ENCODE results near the gene ZCCHC2. TPM values are rescaled to one million over a fixed set of nuclear protein-coding genes. Genes with fewer than 3 reads are reported as not detected.

The ZCCHC2 gene
- polyA plus RNA-seq, 2 of the 4 experiments (the other 2 are of a cell fraction) = 7.6 to 12.5 TPM

- H3K4me3 ChIP-seq = no peak overlapping the region
- FAIRE-seq (no peak), DNase-seq (ENCODE audit: low read depth in 1 of 2, low spot score in 1 of 2) (no peak), ATAC-seq (no peak)
- WGBS (ENCODE audit: missing lambda C conversion rate) = 72% methylated on average over 8 of the region's 8 CpGs
- ChIA-PET CTCF (interaction anchor here (1.1 to 1.8 kb wide), 2 partner anchors 59 to 99 kb away, joined by 3 to 5 read pairs; no protein-coding TSS in a partner anchor), POLR2A (no interaction called here)
- H3K9me3 ChIP-seq = peaks cover 8% of the 10 kb centered on the region; the same call in 2 of the 3 replicates
- H3K4me2 ChIP-seq = peak overlapping the region; percentile 75
- H3K4me1 ChIP-seq = peaks cover 18% of the 10 kb centered on the region
- 0 out of 6 replicates have a peak overlapping the region, but pooled peaks of 1 of the 2 experiments have one; percentile 15 for H3K27ac ChIP-seq
- TF ChIP-seq TFCP2L1 (CRISPR knock-in tag; IDR thresholded peaks at IDR 0.05) = no peak
- TF ChIP-seq HOXB5 (CRISPR knock-in tag; IDR thresholded peaks at IDR 0.05) = no peak
- TF ChIP-seq CBX2 (IDR thresholded peaks at IDR 0.05; ENCODE audit: borderline replicate concordance, low read depth) = no peak
- TF ChIP-seq ZC3H11A (IDR thresholded peaks at IDR 0.05) = no peak
- TF ChIP-seq SREBF2 (IDR thresholded peaks at IDR 0.05) = no peak
- TF ChIP-seq JUN (IDR thresholded peaks at IDR 0.05) = no peak
- no peak for TF ChIP-seq FOXS1 (CRISPR knock-in tag; IDR thresholded peaks at IDR 0.05)
- TF ChIP-seq E2F6 (IDR thresholded peaks at IDR 0.05; ENCODE audit: borderline replicate concordance, low read depth) = no peak
- TF ChIP-seq EP300 (IDR thresholded peaks at IDR 0.05) = no peak
- no peak for TF ChIP-seq BCL3 (IDR thresholded peaks at IDR 0.05)
- TF ChIP-seq SMC3 (IDR thresholded peaks at IDR 0.05) = no peak
- TF ChIP-seq KDM5A (IDR thresholded peaks at IDR 0.05) = no peak
- TF ChIP-seq RARB (CRISPR knock-in tag; IDR thresholded peaks at IDR 0.05) = no peak
- no peak for TF ChIP-seq FOSL2 (IDR thresholded peaks at IDR 0.05)
- TF ChIP-seq FOSL2 (CRISPR knock-in tag; IDR thresholded peaks at IDR 0.05) = no peak
- TF ChIP-seq PHF8 (IDR thresholded peaks at IDR 0.05; ENCODE audit: borderline replicate concordance, low read depth) = no peak
- no peak for TF ChIP-seq CHD4 (IDR thresholded peaks at IDR 0.05; ENCODE audit: borderline replicate concordance)
- no peak for TF ChIP-seq NR3C1 (IDR thresholded peaks at IDR 0.05)
These were observed 37.9 kb upstream of the ZCCHC2 start for GRCh38 chr18:62484941-62485340.

- Histone ChIP-seq H3K27ac (peak overlapping the region; percentile 7 to 73; a peak in 3 of 6 replicates), H3K4me3 (no peak overlapping the region), H3K4me2 (peak overlapping the region; percentile 75), H3K9me3 (peaks cover under 1% of the 10 kb centered on the region; the same call in 1 of the 3 replicates), H3K4me1 (peaks cover 18% of the 10 kb centered on the region)
- ChIA-PET POLR2A (no interaction called here), CTCF (interaction anchor here (1.2 to 1.3 kb wide), 2 partner anchors 60 to 80 kb away, joined by 3 to 5 read pairs; no protein-coding TSS in a partner anchor)
- 3% methylated on average over 9 of the region's 9 CpGs for WGBS (ENCODE audit: missing lambda C conversion rate)
- ATAC-seq (peak; percentile 97 to 99), DNase-seq (ENCODE audit: low read depth in 1 of 2, low spot score in 1 of 2) (peak; percentile 60 to 67), FAIRE-seq (no peak)
- TF ChIP-seq POLR2A (IDR thresholded peaks at IDR 0.05; ENCODE audit: low read length) (no peak), JUNB (IDR thresholded peaks at IDR 0.05) (peak; percentile 47), CHD2 (IDR thresholded peaks at IDR 0.05; ENCODE audit: low read length, partially characterized antibody) (no peak), HES2 (IDR thresholded peaks at IDR 0.05) (no peak), CBX2 (IDR thresholded peaks at IDR 0.05; ENCODE audit: borderline replicate concordance, low read depth) (no peak), NFE2L2 (conservative IDR thresholded peaks at IDR 0.05; ENCODE audit: low read length) (no peak), ESRRA (IDR thresholded peaks at IDR 0.05; ENCODE audit: borderline replicate concordance, low read length) (no peak), GATA3 (IDR thresholded peaks at IDR 0.05; ENCODE audit: borderline replicate concordance) (no peak), ZSCAN20 (CRISPR knock-in tag; IDR thresholded peaks at IDR 0.05) (no peak), FOSL2 (IDR thresholded peaks at IDR 0.05) (peak; percentile 76), FOSL2 (CRISPR knock-in tag; IDR thresholded peaks at IDR 0.05) (peak; percentile 81), POLR2AphosphoS2 (conservative IDR thresholded peaks at IDR 0.05; ENCODE audit: low read length) (no peak), ZC3H11A (IDR thresholded peaks at IDR 0.05) (no peak), NR3C1 (IDR thresholded peaks at IDR 0.05) (no peak), BHLHE40 (IDR thresholded peaks at IDR 0.05; ENCODE audit: low read depth, low read length) (no peak), MYC (IDR thresholded peaks at IDR 0.05; ENCODE audit: borderline replicate concordance, low read length) (no peak), RARB (CRISPR knock-in tag; IDR thresholded peaks at IDR 0.05) (no peak), CEBPB (IDR thresholded peaks at IDR 0.05) (peak; percentile 11 to 33; a peak in 1 of 4 replicates), MAZ (IDR thresholded peaks at IDR 0.05; ENCODE audit: borderline replicate concordance, low read depth, low read length) (no peak), TP53 (CRISPR knock-in tag; IDR thresholded peaks at IDR 0.05) (no peak), MAX (IDR thresholded peaks at IDR 0.05) (peak; percentile 46), CBX8 (IDR thresholded peaks at IDR 0.05) (no peak), HOXB13 (CRISPR knock-in tag; IDR thresholded peaks at IDR 0.05; ENCODE audit: low read depth) (no peak), E2F6 (IDR thresholded peaks at IDR 0.05; ENCODE audit: borderline replicate concordance, low read depth) (no peak), FOSB (CRISPR knock-in tag; IDR thresholded peaks at IDR 0.05) (no peak), RAD21 (conservative IDR thresholded peaks at IDR 0.05 in 1 of 2, IDR thresholded peaks at IDR 0.05 in 1 of 2) (peak in 1 of 2 experiments; percentile 26; a peak in 1 of 5 replicates), EP300 (IDR thresholded peaks at IDR 0.05) (no peak)
These were observed 37.1 kb upstream of the ZCCHC2 start for GRCh38 chr18:62485684-62486083.
